Caco-2 (cell line): ENCODE measurements around the gene IL22RA1. TPM values are rescaled to one million over a fixed set of nuclear protein-coding genes. Genes with fewer than 3 reads are reported as not detected.

Experiments used
- BruUV-seq: library from RNA; stranded (reverse); fragments of 400-500 nt; replicated peaks from 2 replicates; lab custom pipeline; 2021; lab: Mats Ljungman, UMichigan
- CTCF ChIA-PET: fragments of 300-600 bp; sonication (Branson Sonifier 250); formaldehyde crosslinking; loops from one replicate; lab custom pipeline; 2022; ENCODE audit warnings: antibody characterized with exemption; lab: Charles Lee
- POLR2A ChIA-PET: fragments of 300-600 bp; sonication (Branson Sonifier 250); formaldehyde crosslinking; loops from one replicate; lab custom pipeline; 2022; ENCODE audit warnings: antibody characterized with exemption; lab: Charles Lee
- DNase-seq, 2 experiments: peaks; one replicate each; pipeline versions ENCODE4 v3.0.0 to v3.0.0-alpha.2; 2020 to 2022
- H3K27me3 ChIP-seq: replicated peaks from 2 replicates; pipeline ENCODE4 v1.6.0; 2011; ENCODE audit warnings: low read length; ENCODE audit not compliant: control insufficient read depth, insufficient read depth
- H3K36me3 ChIP-seq: 2 replicates; pipeline ENCODE4 v1.5.1; 2011; ENCODE audit warnings: low read length; ENCODE audit not compliant: control insufficient read depth, insufficient read depth
- H3K4me1 ChIP-seq: fragments of 250-450 bp; sonication (Bioruptor Pico); 2 replicates; pipeline ENCODE4 v1.5.1; 2020; ENCODE audit warnings: mild to moderate bottlenecking
- H3K4me3 ChIP-seq: 2 replicates; pipeline ENCODE4 v1.5.1; 2011; ENCODE audit warnings: low read depth, mild to moderate bottlenecking, control low read depth, low read length
- H3K9me3 ChIP-seq: fragments of 250-450 bp; sonication (Bioruptor Pico); 2 replicates; pipeline ENCODE4 v1.5.1; 2020; ENCODE audit warnings: mild to moderate bottlenecking, moderate library complexity
- H3K27ac Mint-ChIP-seq: one replicate; pipeline ENCODE4 v1.8.0; 2022; ENCODE audit warnings: mixed read lengths; ENCODE audit not compliant: unreplicated experiment
- H3K27me3 Mint-ChIP-seq: one replicate; pipeline ENCODE4 v1.8.0; 2022; ENCODE audit warnings: mixed read lengths; ENCODE audit not compliant: insufficient read depth, unreplicated experiment
- H3K36me3 Mint-ChIP-seq: one replicate; pipeline ENCODE4 v1.8.0; 2022; ENCODE audit warnings: mild to moderate bottlenecking, mixed read lengths; ENCODE audit not compliant: insufficient read depth, unreplicated experiment
- H3K4me1 Mint-ChIP-seq: one replicate; pipeline ENCODE4 v1.8.0; 2022; ENCODE audit warnings: low read depth, mixed read lengths; ENCODE audit not compliant: unreplicated experiment
- H3K4me3 Mint-ChIP-seq: one replicate; pipeline ENCODE4 v1.8.0; 2022; ENCODE audit warnings: mild to moderate bottlenecking, moderate library complexity, mixed read lengths; ENCODE audit not compliant: unreplicated experiment
- H3K9me3 Mint-ChIP-seq: one replicate; pipeline ENCODE4 v1.8.0; 2022; ENCODE audit warnings: mixed read lengths; ENCODE audit not compliant: unreplicated experiment
- CTCF ChIP-seq, 2 experiments: fragments of 200-600 bp in 1 of 2; IDR thresholded peaks; 1 replicate in 1 of 2; 2 replicates in 1 of 2; pipeline versions ENCODE4 v1.5.1 to v1.8.0; 2011 to 2022; ENCODE audit warnings: antibody characterized with exemption in 1 of 2, control low read depth in 1 of 2, inconsistent platforms in 1 of 2, low read depth in 1 of 2, low read length in 1 of 2, mild to moderate bottlenecking in 1 of 2, moderate library complexity in 1 of 2; ENCODE audit not compliant: insufficient read depth in 1 of 2, severe bottlenecking in 1 of 2, unreplicated experiment in 1 of 2
- intact Hi-C: fragments of 100-400 bp; cut with micrococcal nuclease; formaldehyde crosslinking; loops from one replicate; pipeline ENCODE4 v1.10.0; 2022; ENCODE audit not compliant: unreplicated experiment
- total RNA-seq: library from RNA; stranded (reverse); gene quantifications from 2 replicates; pipeline ENCODE4 v1.2.3, GENCODE V29; 2022

Gene IL22RA1
- total RNA-seq, 1 experiment from 2014 or later: 2.5 TPM

DNA sequence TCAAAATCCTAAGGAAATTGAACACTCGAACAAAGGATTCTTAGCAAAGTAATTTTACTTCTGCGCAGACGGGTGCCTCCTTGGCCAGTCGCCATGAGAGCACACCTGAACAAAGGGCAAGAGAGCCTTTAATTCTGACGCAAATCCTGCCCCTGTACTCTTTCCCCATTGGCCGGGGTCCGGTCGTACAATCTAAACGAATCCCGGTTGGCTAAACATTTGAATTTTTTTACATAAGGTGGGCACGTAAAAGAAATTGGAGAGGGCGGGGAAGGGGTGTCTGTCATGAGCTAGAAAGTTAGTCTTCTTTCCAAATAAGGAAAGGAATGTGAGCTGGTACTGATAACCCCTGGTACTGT, 8.2 kb upstream of the IL22RA1 start:
- POLR2A ChIA-PET: interaction anchor here (0.6 to 1.9 kb wide), 21 partner anchors 10 to 807 kb away, joined by 3 to 49 read pairs (median 4); partner anchors contain the start of genes IFNLR1, NIPAL3, RCAN3 and SRSF10
- intact Hi-C loops: loop anchor here (2.0 kb wide), 1 partner anchor 36 kb away; the partner anchor contains the start of gene IFNLR1

GRCh38 chr1:24150234-24151174, 7.6 kb upstream of the IL22RA1 start:
- Mint-ChIP-seq H3K4me1 (peaks cover 16% of the 10 kb centered on the region), H3K9me3 (no peaks in the 10 kb centered on the region), H3K36me3 (peaks cover 12% of the 10 kb centered on the region), H3K4me3 (peak overlapping the region; percentile 66), H3K27ac (peak overlapping the region; percentile 86), H3K27me3 (no peaks in the 10 kb centered on the region)
- POLR2A ChIA-PET: interaction anchor here (0.6 to 1.9 kb wide), 36 partner anchors 10 to 1185 kb away, joined by 3 to 49 read pairs (median 5); partner anchors contain the start of genes CLIC4, IFNLR1, NIPAL3 and RCAN3
- H3K4me3 ChIP-seq: peak overlapping the region; percentile 25
- peaks cover 13% of the 10 kb centered on the region for H3K4me1 ChIP-seq
- no peaks in the 10 kb centered on the region for H3K27me3 ChIP-seq
- CTCF ChIA-PET: interaction anchor here (0.5 to 2.8 kb wide), 24 partner anchors 15 to 793 kb away, joined by 3 to 37 read pairs (median 4); partner anchors contain the start of genes HMGCL and NIPAL3
- BruUV-seq: TSS peak; percentile 97
- DNase-seq: peak; percentile 92 to 93
- TF ChIP-seq CTCF (IDR thresholded peaks at IDR 0.05; ENCODE audit: insufficient read depth in 1 of 2, low read depth in 1 of 2, low read length in 1 of 2, severe bottlenecking in 1 of 2, unreplicated experiment in 1 of 2): peak; percentile 79 to 81
- intact Hi-C loops: loop anchor here (1.0 to 2.0 kb wide), 2 partner anchors 36 to 242 kb away; partner anchors contain the start of gene IFNLR1
- no peaks in the 10 kb centered on the region for H3K9me3 ChIP-seq
- H3K36me3 ChIP-seq: no peaks in the 10 kb centered on the region

More for the DNA sequence above, 8.2 kb upstream of the IL22RA1 start:
- Mint-ChIP-seq H3K9me3 (no peaks in the 10 kb centered on the region), H3K27ac (peak overlapping the region; percentile 86), H3K36me3 (peaks cover 12% of the 10 kb centered on the region), H3K4me1 (peaks cover 16% of the 10 kb centered on the region), H3K27me3 (no peaks in the 10 kb centered on the region), H3K4me3 (peak overlapping the region; percentile 66)
- DNase-seq: peak; percentile 88 to 93
- H3K36me3 ChIP-seq: no peaks in the 10 kb centered on the region
- peak overlapping the region; percentile 25 for H3K4me3 ChIP-seq
- peaks cover 13% of the 10 kb centered on the region for H3K4me1 ChIP-seq
- H3K9me3 ChIP-seq: no peaks in the 10 kb centered on the region
- CTCF ChIA-PET: interaction anchor here (0.6 to 2.8 kb wide), 8 partner anchors 9 to 436 kb away, joined by 3 to 37 read pairs (median 4); no protein-coding TSS in a partner anchor
- no peak for TF ChIP-seq CTCF (IDR thresholded peaks at IDR 0.05; ENCODE audit: insufficient read depth in 1 of 2, low read depth in 1 of 2, low read length in 1 of 2, severe bottlenecking in 1 of 2, unreplicated experiment in 1 of 2)
- no peaks in the 10 kb centered on the region for H3K27me3 ChIP-seq
- BruUV-seq: no TSS peak

- peak overlapping the region; percentile 24 for H3K4me3 ChIP-seq
- H3K4me1 Mint-ChIP-seq: peaks cover 16% of the 10 kb centered on the region
- ChIA-PET CTCF (interaction anchor here (0.5 to 2.8 kb wide), 21 partner anchors 14 to 794 kb away, joined by 3 to 37 read pairs (median 4); partner anchors contain the start of genes HMGCL and NIPAL3), POLR2A (interaction anchor here (0.6 to 1.9 kb wide), 32 partner anchors 11 to 1184 kb away, joined by 3 to 49 read pairs (median 5); partner anchors contain the start of genes CLIC4, IFNLR1 and NIPAL3)
- no peaks in the 10 kb centered on the region for H3K9me3 ChIP-seq
- H3K27ac Mint-ChIP-seq: peak overlapping the region; percentile 86
- intact Hi-C loops: loop anchor here (1.0 to 2.0 kb wide), 2 partner anchors 37 to 242 kb away; partner anchors contain the start of gene IFNLR1
- H3K27me3 ChIP-seq: no peaks in the 10 kb centered on the region
- TF ChIP-seq CTCF (IDR thresholded peaks at IDR 0.05; ENCODE audit: insufficient read depth in 1 of 2, low read depth in 1 of 2, low read length in 1 of 2, severe bottlenecking in 1 of 2, unreplicated experiment in 1 of 2): no peak
- no peaks in the 10 kb centered on the region for H3K9me3 Mint-ChIP-seq
- peak overlapping the region; percentile 66 for H3K4me3 Mint-ChIP-seq
- no peak for DNase-seq
- H3K36me3 ChIP-seq: no peaks in the 10 kb centered on the region
- peaks cover 13% of the 10 kb centered on the region for H3K4me1 ChIP-seq
- H3K27me3 Mint-ChIP-seq: no peaks in the 10 kb centered on the region
- peaks cover 12% of the 10 kb centered on the region for H3K36me3 Mint-ChIP-seq
- no TSS peak for BruUV-seq
Measured at GRCh38 chr1:24149866-24150233, 6.9 kb upstream of the IL22RA1 start.
